HCT116 (cell line): ENCODE results near the gene MEN1. TPM values are rescaled to one million over a fixed set of nuclear protein-coding genes. Genes with fewer than 3 reads are reported as not detected.

ENCODE experiments used
- ATAC-seq: fragments of 200-7000 bp; cut with Tn5 transposase; 2 replicates; pipeline ENCODE4 v1.9.1; 2020; ENCODE audit warnings: mild to moderate bottlenecking, moderate library complexity
- BruUV-seq: library from RNA; stranded (reverse); fragments of 400-500 nt; replicated peaks from 2 replicates; lab custom pipeline; 2021; lab: Mats Ljungman, UMichigan
- CTCF ChIA-PET: fragments of 300-600 bp; sonication (Branson Sonifier 250); formaldehyde crosslinking; loops from one replicate; lab custom pipeline; 2021; ENCODE audit warnings: antibody characterized with exemption; lab: Charles Lee
- POLR2A ChIA-PET: fragments of 300-600, 350-600 bp; sonication (Branson Sonifier 250); formaldehyde crosslinking; loops from one replicate; lab custom pipeline; 2021; ENCODE audit warnings: antibody characterized with exemption; lab: Charles Lee
- RAD21 ChIA-PET, 2 experiments: fragments of 300-600 bp; sonication (Branson Sonifier 250); formaldehyde crosslinking; loops; one replicate each; lab custom pipeline; 2023; ENCODE audit warnings: low total read pairs in 2 of 2; ENCODE audit not compliant: uncharacterized antibody in 2 of 2, unreplicated experiment in 2 of 2, low non-redundant PET in 1 of 2; lab: Charles Lee
- DNase-seq: peaks from one replicate; pipeline ENCODE4 v3.0.0-alpha.2; 2010; ENCODE audit warnings: low read depth, low spot score
- H2AFZ ChIP-seq: fragments of 200-600 bp; shearing (Covaris generic), sonication (generic); 2 replicates; pipeline ENCODE4 v1.6.1; 2017; ENCODE audit warnings: low read depth, mixed run types, mixed read lengths, antibody characterized with exemption, low read length; ENCODE audit not compliant: poor library complexity, severe bottlenecking
- H3K27ac ChIP-seq: 2 replicates; pipeline ENCODE4 v1.5.1; 2012; ENCODE audit warnings: low read depth, low read length
- H3K27me3 ChIP-seq: fragments of 200-600 bp; sonication (generic); 2 replicates; pipeline ENCODE4 v1.6.1; 2016; ENCODE audit warnings: mixed run types, low read length, mixed read lengths; ENCODE audit not compliant: insufficient read depth
- H3K36me3 ChIP-seq, 2 experiments: fragments of 200-500 bp in 1 of 2; fragments of 200-600 bp in 1 of 2; sonication (Bioruptor generic) in 1 of 2; sonication (generic) in 1 of 2; 2 replicates each; pipeline versions ENCODE4 v1.5.1 to v1.6.1; 2014 to 2016; ENCODE audit warnings: low read length in 2 of 2, inconsistent platforms in 1 of 2, mixed read lengths in 1 of 2, mixed run types in 1 of 2; ENCODE audit not compliant: insufficient read depth in 2 of 2, control insufficient read depth in 1 of 2
- H3K4me1 ChIP-seq, 2 experiments: fragments of 200-600 bp in 1 of 2; sonication (generic) in 1 of 2; 2 replicates each; pipeline versions ENCODE4 v1.5.1 to v1.6.1; 2012 to 2017; ENCODE audit warnings: low read length in 2 of 2, inconsistent platforms in 1 of 2, mild to moderate bottlenecking in 1 of 2, mixed read lengths in 1 of 2, mixed run types in 1 of 2, moderate library complexity in 1 of 2; ENCODE audit not compliant: insufficient read depth in 2 of 2, control insufficient read depth in 1 of 2
- H3K4me2 ChIP-seq: fragments of 200-600 bp; sonication (generic); 2 replicates; pipeline ENCODE4 v1.6.1; 2017; ENCODE audit warnings: mixed run types, low read length, mixed read lengths
- H3K4me3 ChIP-seq, 2 experiments: fragments of 200-600 bp in 1 of 2; sonication (generic) in 1 of 2; replicated peaks in 1 of 2; 2 replicates each; pipeline ENCODE4 v1.5.1; 2011 to 2016; ENCODE audit warnings: low read length in 2 of 2, control low read depth in 1 of 2, low read depth in 1 of 2, mild to moderate bottlenecking in 1 of 2, mixed read lengths in 1 of 2, mixed run types in 1 of 2
- H3K79me2 ChIP-seq: fragments of 200-600 bp; sonication (generic); 2 replicates; pipeline ENCODE4 v1.6.1; 2017; ENCODE audit warnings: mild to moderate bottlenecking, mixed run types, low read length, moderate library complexity, mixed read lengths; ENCODE audit not compliant: insufficient read depth
- H3K9ac ChIP-seq: fragments of 200-600 bp; sonication (generic); 2 replicates; pipeline ENCODE4 v1.6.1; 2016; ENCODE audit warnings: low read length, mixed read lengths
- H3K9me2 ChIP-seq: fragments of 200-600 bp; sonication (generic), shearing (Covaris generic); 2 replicates; pipeline ENCODE4 v1.6.1; 2017; ENCODE audit warnings: mixed run types, mild to moderate bottlenecking, moderate library complexity; ENCODE audit not compliant: insufficient read depth
- H3K9me3 ChIP-seq, 2 experiments: fragments of 200-500 bp in 1 of 2; fragments of 200-600 bp in 1 of 2; sonication (Bioruptor generic) in 1 of 2; sonication (generic) in 1 of 2; 2 replicates each; pipeline ENCODE4 v1.6.1; 2014 to 2017; ENCODE audit warnings: low read length in 2 of 2, mixed read lengths in 2 of 2, inconsistent platforms in 1 of 2, low read depth in 1 of 2, mild to moderate bottlenecking in 1 of 2, mixed run types in 1 of 2, moderate library complexity in 1 of 2; ENCODE audit not compliant: control insufficient read depth in 1 of 2, insufficient read depth in 1 of 2
- H4K20me1 ChIP-seq: fragments of 200-600 bp; sonication (generic), shearing (Covaris generic); 2 replicates; pipeline ENCODE4 v1.6.1; 2017; ENCODE audit warnings: mixed run types, mild to moderate bottlenecking, moderate library complexity; ENCODE audit not compliant: insufficient read depth
- ATF3 ChIP-seq: IDR thresholded peaks from 2 replicates; pipeline ENCODE4 v1.6.1; 2012
- CEBPB ChIP-seq: IDR thresholded peaks from 2 replicates; pipeline ENCODE4 v1.6.1; 2012; ENCODE audit warnings: low read depth
- CTCF ChIP-seq, 3 experiments: fragments of 200-600 bp in 1 of 3; sonication (generic) in 1 of 3; IDR thresholded peaks in 2 of 3; conservative IDR thresholded peaks in 1 of 3; 2 replicates each; pipeline ENCODE4 v1.5.1; 2012 to 2017; ENCODE audit warnings: low read depth in 2 of 3, low read length in 2 of 3, antibody characterized with exemption in 1 of 3, borderline replicate concordance in 1 of 3, control low read depth in 1 of 3, mild to moderate bottlenecking in 1 of 3, mixed read lengths in 1 of 3, mixed run types in 1 of 3, moderate library complexity in 1 of 3; ENCODE audit not compliant: insufficient read depth in 1 of 3
- EGR1 ChIP-seq: IDR thresholded peaks from 2 replicates; pipeline ENCODE4 v1.6.1; 2012; ENCODE audit warnings: low read depth
- EZH2 ChIP-seq: fragments of 200-600 bp; sonication (generic); IDR thresholded peaks from 2 replicates; pipeline ENCODE4 v1.6.1; 2017; ENCODE audit warnings: antibody characterized with exemption, mixed run types
- FOSL1 ChIP-seq: IDR thresholded peaks from 2 replicates; pipeline ENCODE4 v1.6.1; 2012; ENCODE audit warnings: low read depth
- POLR2AphosphoS5 ChIP-seq: IDR thresholded peaks from 2 replicates; pipeline ENCODE4 v1.6.1; 2011; ENCODE audit warnings: mild to moderate bottlenecking, low read depth, low read length, moderate library complexity
- REST ChIP-seq: IDR thresholded peaks from 2 replicates; pipeline ENCODE4 v1.6.1; 2012; ENCODE audit warnings: low read depth
- SP1 ChIP-seq: IDR thresholded peaks from 2 replicates; pipeline ENCODE4 v1.6.1; 2012; ENCODE audit warnings: low read depth
- TCF7L2 ChIP-seq: IDR thresholded peaks from 2 replicates; pipeline ENCODE4 v1.7.0; 2011; ENCODE audit warnings: borderline replicate concordance, inconsistent platforms; ENCODE audit not compliant: insufficient read depth, insufficient read length; ENCODE audit errors: extremely low read depth
- ZNF274 ChIP-seq: fragments of 200-500 bp; sonication (Bioruptor generic); IDR thresholded peaks from 2 replicates; pipeline ENCODE4 v1.6.1; 2014; ENCODE audit warnings: mild to moderate bottlenecking, low read depth, low read length, inconsistent platforms
- intact Hi-C: fragments of 100-400 bp; cut with micrococcal nuclease; formaldehyde crosslinking; loops from 2 replicates; pipeline ENCODE4 v1.10.0; 2022
- total RNA-seq: library from RNA; stranded (reverse); gene quantifications from one replicate; pipeline ENCODE4 v1.2.1, GENCODE V29; 2021; ENCODE audit not compliant: unreplicated experiment

MEN1 gene
- total RNA-seq, 1 experiment from 2014 or later = 62.1 TPM

- Histone ChIP-seq H3K4me3 (no peak overlapping the region), H3K4me1 (peaks cover 12 to 16% of the 10 kb centered on the region in 2 experiments), H3K4me2 (no peak overlapping the region), H3K79me2 (no peaks in the 10 kb centered on the region), H4K20me1 (no peaks in the 10 kb centered on the region), H3K27me3 (no peaks in the 10 kb centered on the region), H3K9me2 (no peaks in the 10 kb centered on the region), H3K9ac (no peak overlapping the region), H2AFZ (no peak overlapping the region), H3K27ac (no peak overlapping the region), H3K36me3 (peaks cover 10 to 14% of the 10 kb centered on the region in 2 experiments; a peak in 2 of 4 replicates), H3K9me3 (no peaks in the 10 kb centered on the region)
- BruUV-seq = no TSS peak
- DNase-seq = no peak
- CTCF ChIA-PET = no interaction called here
- no peak for ATAC-seq
- intact Hi-C loops = no loop called here
- TF ChIP-seq ATF3 (no peak), CTCF (IDR thresholded peaks at IDR 0.05 in 2 of 3, conservative IDR thresholded peaks at IDR 0.05 in 1 of 3; ENCODE audit: borderline replicate concordance in 1 of 3, insufficient read depth in 1 of 3, low read depth in 2 of 3, low read length in 2 of 3) (no peak), EZH2 (no peak), REST (no peak), POLR2AphosphoS5 (no peak), ZNF274 (no peak), FOSL1 (no peak), EGR1 (no peak), CEBPB (no peak), SP1 (no peak), TCF7L2 (no peak)
- POLR2A ChIA-PET = no interaction called here
- RAD21 ChIA-PET = no interaction called here
Observed at GRCh38 chr11:64832467-64833197, 22.3 kb upstream of the MEN1 start.
